Omental fat pad (tissue), 4 donors: ENCODE measurements around the gene CTBP2. TPM values are rescaled to one million over a fixed set of nuclear protein-coding genes. Genes with fewer than 3 reads are reported as not detected.

ENCODE experiments used
- ATAC-seq: fragments of 150-250 bp; one replicate; pipeline ENCODE4 v1.9.1; 2016; ENCODE audit warnings: mild to moderate bottlenecking, moderate library complexity; ENCODE audit not compliant: low FRiP score
- DNase-seq: peaks from one replicate; pipeline ENCODE4 v3.0.0-alpha.2; 2019; ENCODE audit warnings: low spot score
- total RNA-seq, 4 donors: library from RNA; depleted of rRNA; stranded (reverse); fragments of >200 nt; gene quantifications; one replicate each; pipeline ENCODE4 v1.1.0, GENCODE V29; 2016
- TF ChIP-seq, protein P1 (sequence below), 3 donors: fragments of 450-650 bp; IDR thresholded peaks; one replicate each; pipeline ENCODE4 v1.5.1; 2016 to 2017; ENCODE audit warnings: antibody characterized with exemption in 3 of 3, mild to moderate bottlenecking in 3 of 3, moderate library complexity in 2 of 3

CTBP2 gene
- total RNA-seq, 4 donors from 2014 or later: 29.4 to 58.6 (median 46.2) TPM

DNA sequence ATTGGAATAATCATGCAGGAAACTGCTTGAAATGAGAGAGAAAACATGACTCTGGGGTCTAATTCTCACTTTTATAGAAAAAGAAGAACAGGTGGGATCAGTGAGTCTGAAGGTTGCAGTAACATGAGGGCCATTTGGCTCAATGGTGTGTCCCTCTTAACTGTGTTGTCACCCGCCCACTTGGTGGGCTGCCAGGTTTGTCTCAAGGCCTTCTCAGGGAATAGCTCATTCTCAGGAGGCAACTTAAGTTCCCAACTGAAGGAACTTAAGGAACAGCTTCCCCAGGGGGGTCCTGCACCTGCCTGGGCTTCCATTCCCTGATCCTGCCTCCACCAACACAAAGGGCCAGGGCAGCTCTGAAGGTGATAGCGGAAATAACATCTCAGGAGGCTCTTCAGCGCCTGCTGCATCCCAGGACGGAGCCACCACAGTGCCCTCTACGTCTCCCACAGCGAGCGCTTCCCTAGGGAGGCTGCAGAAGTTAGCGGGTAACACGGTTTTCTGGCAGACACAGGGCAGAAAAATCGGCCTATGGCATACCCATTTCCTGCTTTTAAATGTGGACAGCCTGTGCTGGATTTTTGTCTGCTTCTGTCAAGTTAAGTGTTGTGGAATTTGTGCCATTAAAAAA is 129.7 kb downstream of the CTBP2 start:
- TF ChIP-seq, protein P1, sequence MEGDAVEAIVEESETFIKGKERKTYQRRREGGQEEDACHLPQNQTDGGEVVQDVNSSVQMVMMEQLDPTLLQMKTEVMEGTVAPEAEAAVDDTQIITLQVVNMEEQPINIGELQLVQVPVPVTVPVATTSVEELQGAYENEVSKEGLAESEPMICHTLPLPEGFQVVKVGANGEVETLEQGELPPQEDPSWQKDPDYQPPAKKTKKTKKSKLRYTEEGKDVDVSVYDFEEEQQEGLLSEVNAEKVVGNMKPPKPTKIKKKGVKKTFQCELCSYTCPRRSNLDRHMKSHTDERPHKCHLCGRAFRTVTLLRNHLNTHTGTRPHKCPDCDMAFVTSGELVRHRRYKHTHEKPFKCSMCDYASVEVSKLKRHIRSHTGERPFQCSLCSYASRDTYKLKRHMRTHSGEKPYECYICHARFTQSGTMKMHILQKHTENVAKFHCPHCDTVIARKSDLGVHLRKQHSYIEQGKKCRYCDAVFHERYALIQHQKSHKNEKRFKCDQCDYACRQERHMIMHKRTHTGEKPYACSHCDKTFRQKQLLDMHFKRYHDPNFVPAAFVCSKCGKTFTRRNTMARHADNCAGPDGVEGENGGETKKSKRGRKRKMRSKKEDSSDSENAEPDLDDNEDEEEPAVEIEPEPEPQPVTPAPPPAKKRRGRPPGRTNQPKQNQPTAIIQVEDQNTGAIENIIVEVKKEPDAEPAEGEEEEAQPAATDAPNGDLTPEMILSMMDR (IDR thresholded peaks at IDR 0.05): no peak
- no peak for DNase-seq
- no peak for ATAC-seq

- no peak for ATAC-seq
- no peak for DNase-seq
- TF ChIP-seq, protein P1 (IDR thresholded peaks at IDR 0.05): no peak
Measured at GRCh38 chr10:125029584-125030242, 130.7 kb downstream of the CTBP2 start.

DNA sequence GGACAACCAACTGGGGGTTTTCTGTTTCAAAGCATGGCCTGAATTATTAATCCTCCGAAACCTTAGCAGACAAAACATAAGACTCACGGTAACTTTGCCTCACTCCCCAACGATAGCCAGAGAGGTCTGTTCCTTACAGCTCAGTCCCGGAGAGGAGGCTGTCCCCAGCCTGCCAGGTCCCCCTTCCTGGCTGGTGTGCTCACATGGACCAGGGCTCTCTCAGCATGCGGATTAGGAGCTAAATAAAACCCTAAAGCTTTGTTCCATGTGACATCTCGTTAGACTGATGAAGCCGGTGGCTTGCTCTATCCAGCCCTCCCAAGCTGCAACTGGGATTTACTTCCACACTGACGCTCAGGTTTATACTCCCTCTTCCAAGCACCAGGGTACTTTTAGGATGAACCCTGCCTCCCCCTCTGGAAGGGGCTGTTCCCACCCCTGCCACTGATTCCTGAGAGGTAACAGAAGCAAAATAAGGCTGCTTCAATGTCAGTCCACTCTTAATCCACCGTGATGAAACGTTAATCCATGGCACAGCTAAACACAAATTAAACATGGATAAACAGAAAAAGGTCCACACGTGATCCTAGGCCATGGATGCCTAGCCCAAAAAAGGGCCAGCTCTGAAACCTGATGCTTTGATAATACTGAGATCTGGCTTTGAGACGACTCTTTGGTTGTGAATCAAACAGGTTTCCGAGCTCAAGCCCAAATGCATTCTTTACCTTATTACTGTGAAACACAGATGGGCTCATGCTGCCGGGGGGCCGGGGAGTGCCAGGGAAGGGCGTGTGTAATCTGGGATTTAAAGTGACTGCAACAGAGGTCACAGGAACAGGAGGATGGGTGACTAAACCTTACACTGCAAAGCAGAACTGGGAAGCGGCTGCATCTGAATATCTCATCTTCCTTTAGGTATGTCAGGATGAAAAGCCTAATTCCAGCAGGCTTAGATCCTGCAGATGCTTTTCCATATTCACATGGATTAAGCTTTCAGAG is 132.2 kb downstream of the CTBP2 start:
- no peak for DNase-seq
- ATAC-seq: no peak
- TF ChIP-seq, protein P1 (IDR thresholded peaks at IDR 0.05): no peak

DNA sequence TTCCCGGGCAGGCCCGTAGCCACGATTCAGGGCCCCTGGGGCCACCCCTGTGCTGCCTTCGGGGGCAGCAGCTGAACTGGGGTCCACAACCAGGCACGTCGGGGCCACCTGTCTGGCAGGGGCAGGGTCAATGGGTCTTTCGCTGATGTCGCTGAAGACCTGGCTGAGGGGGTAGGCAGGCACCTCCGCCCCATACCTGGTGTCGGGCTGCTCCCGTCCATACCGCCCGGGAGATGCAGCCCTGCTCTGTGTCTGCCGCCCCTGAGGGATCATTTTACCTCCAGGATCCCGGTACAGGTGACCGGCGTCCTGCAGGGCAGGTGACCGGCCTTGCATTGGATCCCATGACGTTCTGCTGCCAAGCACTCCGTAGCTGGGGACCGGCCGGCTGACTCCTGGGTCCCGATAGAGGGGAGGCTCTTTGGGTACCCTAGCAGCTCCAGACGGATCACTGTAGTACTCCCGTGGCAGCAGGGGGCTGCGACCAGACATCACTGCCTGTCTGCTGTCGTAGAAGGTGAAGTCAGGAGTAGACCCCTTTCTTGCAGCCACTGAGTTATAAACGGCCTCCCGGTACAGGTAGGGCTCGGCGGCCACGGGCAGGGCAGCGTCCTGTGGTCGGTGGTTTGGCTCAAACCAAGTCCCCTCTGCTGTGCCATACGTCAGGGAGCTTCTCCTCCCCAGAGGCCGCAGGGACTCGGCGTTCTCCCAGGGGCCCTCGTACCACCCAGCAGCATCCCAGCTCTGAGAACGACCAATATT is 133.2 kb downstream of the CTBP2 start:
- TF ChIP-seq, protein P1 (IDR thresholded peaks at IDR 0.05): no peak

GRCh38 chr10:125026036-125026931 is 134.1 kb downstream of the CTBP2 start:
- TF ChIP-seq, protein P1 (IDR thresholded peaks at IDR 0.05): no peak
- no peak for DNase-seq
- ATAC-seq: no peak

More for the DNA sequence above, 133.2 kb downstream of the CTBP2 start:
- DNase-seq (no peak), ATAC-seq (no peak)
